ENCODE results near the gene MYADML2.

MYADML2 gene

GRCh38 chr17:81921537-81921862, 25.5 kb downstream of the MYADML2 start:
- TF ChIP-seq GATA2 (IDR thresholded peaks at IDR 0.05; ENCODE audit: low read depth, low read length) (no peak), GATA3 (IDR thresholded peaks at IDR 0.05; ENCODE audit: low read depth, low read length) (no peak)

- no peak for TF ChIP-seq GATA3 (IDR thresholded peaks at IDR 0.05; ENCODE audit: low read depth, low read length)
- no peak for TF ChIP-seq GATA2 (IDR thresholded peaks at IDR 0.05; ENCODE audit: low read depth, low read length)
Measured at GRCh38 chr17:81920612-81921536, 26.2 kb downstream of the MYADML2 start.

GRCh38 chr17:81918832-81919545, 28.0 kb downstream of the MYADML2 start:
- no peak for TF ChIP-seq GATA3 (IDR thresholded peaks at IDR 0.05; ENCODE audit: low read depth, low read length)
- TF ChIP-seq GATA2 (IDR thresholded peaks at IDR 0.05; ENCODE audit: low read depth, low read length) = no peak

GRCh38 chr17:81917565-81918332, 29.3 kb downstream of the MYADML2 start, which contains the start of gene SIRT7:
TSS of gene SIRT7 (minus strand) at chr17:81918176. CDS start at chr17:81918131, 45 bp downstream.
- no peak for TF ChIP-seq GATA2 (IDR thresholded peaks at IDR 0.05; ENCODE audit: low read depth, low read length)
- TF ChIP-seq GATA3 (IDR thresholded peaks at IDR 0.05; ENCODE audit: low read depth, low read length) = no peak

GRCh38 chr17:81916234-81917001, 30.6 kb downstream of the MYADML2 start:
- no peak for TF ChIP-seq GATA3 (IDR thresholded peaks at IDR 0.05; ENCODE audit: low read depth, low read length)
- no peak for TF ChIP-seq GATA2 (IDR thresholded peaks at IDR 0.05; ENCODE audit: low read depth, low read length)

GRCh38 chr17:81915331-81915730, 31.7 kb downstream of the MYADML2 start:
- TF ChIP-seq GATA2 (IDR thresholded peaks at IDR 0.05; ENCODE audit: low read depth, low read length) (no peak), GATA3 (IDR thresholded peaks at IDR 0.05; ENCODE audit: low read depth, low read length) (no peak)

GRCh38 chr17:81914103-81914850, 32.8 kb downstream of the MYADML2 start:
- TF ChIP-seq GATA2 (IDR thresholded peaks at IDR 0.05; ENCODE audit: low read depth, low read length) (no peak), GATA3 (IDR thresholded peaks at IDR 0.05; ENCODE audit: low read depth, low read length) (no peak)

GRCh38 chr17:81913394-81914102, 33.5 kb downstream of the MYADML2 start:
- no peak for TF ChIP-seq GATA2 (IDR thresholded peaks at IDR 0.05; ENCODE audit: low read depth, low read length)
- TF ChIP-seq GATA3 (IDR thresholded peaks at IDR 0.05; ENCODE audit: low read depth, low read length) = no peak

- TF ChIP-seq GATA2 (IDR thresholded peaks at IDR 0.05; ENCODE audit: low read depth, low read length) = no peak
- TF ChIP-seq GATA3 (IDR thresholded peaks at IDR 0.05; ENCODE audit: low read depth, low read length) = no peak
Measured at GRCh38 chr17:81912441-81913309, 34.4 kb downstream of the MYADML2 start.

GRCh38 chr17:81911969-81912368, 35.1 kb downstream of the MYADML2 start:
- TF ChIP-seq GATA2 (IDR thresholded peaks at IDR 0.05; ENCODE audit: low read depth, low read length) (no peak), GATA3 (IDR thresholded peaks at IDR 0.05; ENCODE audit: low read depth, low read length) (no peak)

GRCh38 chr17:81911277-81911961, 35.6 kb downstream of the MYADML2 start, which contains the start of gene PCYT2:
TSS of gene PCYT2 (minus strand) at chr17:81911399. CDS start at chr17:81911355, 44 bp downstream.
- TF ChIP-seq GATA3 (IDR thresholded peaks at IDR 0.05; ENCODE audit: low read depth, low read length) (no peak), GATA2 (IDR thresholded peaks at IDR 0.05; ENCODE audit: low read depth, low read length) (no peak)

All from SH-SY5Y (cell line).